Activated naive CD4-positive, alpha-beta T cell (primary cell): ENCODE results near the gene RHOC.
A peak's percentile ranks its signal among the peaks of the same experiment; 100 is the strongest.

Source experiments
- DNase-seq, 4 experiments: peaks; one replicate each; lab custom pipeline; 2025; lab: John Stamatoyannopoulos, UW

The RHOC gene

GRCh38 chr1:112717263-112717873 is 10.4 kb upstream of the RHOC start:
- no peak for DNase-seq

GRCh38 chr1:112716133-112716720 is 9.3 kb upstream of the RHOC start:
- DNase-seq: peak; percentile 45 to 63 (median 52)

DNA sequence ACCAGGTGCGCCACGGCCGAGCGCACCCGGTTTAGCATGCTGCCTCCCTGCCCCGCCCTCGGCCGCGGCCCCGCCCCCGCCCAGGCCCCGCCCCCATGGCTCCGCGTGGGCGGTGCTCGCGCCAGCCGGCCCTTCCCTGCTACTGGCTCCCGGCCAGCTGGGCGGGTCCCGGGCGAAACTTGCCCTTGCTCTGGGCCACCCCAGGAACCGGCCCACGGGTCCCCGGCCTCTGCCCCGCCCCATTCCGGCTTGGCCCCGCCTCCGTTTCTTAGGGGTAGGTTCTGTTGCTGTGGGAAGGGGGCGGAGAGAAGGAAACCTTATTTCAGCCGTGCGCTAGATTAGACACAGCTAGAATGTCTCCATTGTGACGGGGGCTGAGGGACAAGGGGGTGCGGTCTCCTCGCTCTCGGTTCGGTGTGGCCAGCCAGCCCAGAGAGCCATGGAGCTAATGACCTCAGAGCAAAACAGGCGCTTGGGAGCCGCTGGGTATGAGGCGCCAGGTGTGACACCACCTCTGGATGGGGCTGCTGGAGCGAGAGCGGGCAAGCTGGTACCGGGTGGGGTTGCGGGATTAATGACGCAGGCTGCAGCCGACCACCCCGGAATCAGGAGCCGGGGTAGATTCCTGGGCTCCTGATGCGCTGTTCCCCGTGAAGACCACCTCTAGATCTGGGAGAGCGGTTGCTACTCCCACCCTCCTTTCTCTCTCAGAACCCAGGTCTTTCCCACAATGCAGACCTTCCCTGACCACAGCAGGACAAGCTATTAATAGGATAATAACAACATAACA is 8.5 kb upstream of the RHOC start, which contains the start of gene PPM1J:
Gene PPM1J, minus strand, starts transcription at position 69 of the 790 bp plus-strand sequence. Its CDS starts 31 bp downstream, at position 38.
- DNase-seq: peak; percentile 67 to 96 (median 80)

DNA sequence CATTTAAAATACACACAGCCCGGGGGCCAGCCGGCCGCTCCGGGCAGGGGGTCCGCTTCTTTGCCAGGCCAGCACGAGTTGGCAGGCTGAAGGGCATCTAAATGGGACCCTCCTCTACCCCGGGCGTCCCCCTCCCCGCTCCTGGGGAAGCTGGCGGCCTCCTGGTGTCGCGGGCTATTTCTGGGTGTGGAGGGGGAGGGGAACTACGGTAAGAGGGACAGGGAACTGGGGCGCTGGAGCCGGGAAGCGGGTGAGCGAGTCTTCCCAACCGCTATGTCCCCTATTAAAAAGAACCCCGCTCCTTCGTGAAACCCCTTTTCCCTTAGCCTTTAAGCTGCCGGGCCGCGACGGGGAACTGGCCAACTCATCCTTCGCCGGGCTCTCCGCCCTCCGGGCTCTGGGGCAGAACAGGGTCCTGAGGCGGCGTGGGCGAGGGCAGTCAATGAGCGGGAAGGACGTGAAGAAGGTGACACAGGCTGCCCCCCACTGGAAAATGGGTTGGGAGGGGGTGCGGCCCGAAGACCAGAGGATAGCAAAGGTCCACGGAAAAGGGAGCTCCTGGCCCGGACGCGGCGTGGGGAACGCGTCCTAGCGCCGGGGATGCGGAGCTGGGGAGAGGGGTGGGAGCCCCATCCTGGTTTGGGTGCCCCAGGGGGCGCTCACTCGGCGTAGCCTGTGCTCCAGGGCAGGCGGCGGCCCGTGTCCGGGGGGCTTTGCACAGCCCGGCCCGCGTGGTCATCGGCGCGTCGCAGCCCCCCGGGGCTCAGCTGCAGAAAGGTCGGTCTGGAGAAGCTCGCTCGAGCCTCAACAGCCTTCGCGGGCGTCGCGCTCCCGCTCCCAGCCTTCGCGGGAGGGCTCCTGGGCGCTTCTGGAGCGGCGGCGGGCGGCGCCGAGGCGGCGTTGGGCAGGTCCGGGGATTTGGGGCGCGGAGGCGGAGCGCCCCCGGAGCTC is 7.7 kb upstream of the RHOC start:
- DNase-seq: no peak

DNA sequence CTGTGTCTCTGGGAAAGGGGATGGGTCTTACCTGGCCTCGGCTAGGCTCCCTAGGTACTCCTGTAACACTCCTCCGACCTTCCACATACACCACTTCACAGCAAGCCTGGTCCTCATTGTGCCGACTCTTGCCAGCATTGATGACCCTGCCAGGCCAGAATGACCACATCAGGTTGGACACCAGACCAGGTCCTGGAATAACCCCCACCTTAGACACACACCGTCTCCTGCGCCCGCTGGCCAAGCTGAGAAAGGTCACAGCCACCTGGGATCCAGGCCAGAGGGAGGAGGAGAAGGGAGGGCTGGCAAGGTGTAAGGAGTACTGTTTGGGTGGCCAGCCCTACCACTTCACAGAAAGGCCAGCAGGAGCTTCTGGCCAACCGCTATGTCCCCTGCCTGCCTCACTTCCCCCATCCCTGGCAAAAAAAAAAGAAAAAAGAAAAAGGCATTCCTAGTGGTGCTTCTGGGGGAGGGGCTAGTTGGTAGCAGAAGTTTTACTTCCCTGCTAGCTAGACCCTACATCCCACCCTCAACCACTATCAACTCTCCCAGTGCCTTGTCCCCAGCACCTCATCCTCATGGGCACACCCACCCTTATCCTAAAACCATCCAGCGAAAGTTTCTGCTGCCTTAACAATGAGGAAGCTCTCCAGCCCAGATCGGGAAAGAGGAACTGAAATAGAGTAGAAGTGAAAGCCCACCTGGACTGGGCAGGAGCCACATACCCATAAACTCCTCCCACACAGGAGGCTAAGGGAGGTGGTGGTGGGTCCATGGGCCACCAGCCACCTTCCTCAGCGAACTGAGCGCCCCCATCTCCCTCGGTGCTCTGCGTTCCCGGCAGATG is 6.8 kb upstream of the RHOC start:
- no peak for DNase-seq

GRCh38 chr1:112712701-112713128 is 5.8 kb upstream of the RHOC start:
- DNase-seq: no peak

- DNase-seq: no peak
These were observed 5.3 kb upstream of the RHOC start for GRCh38 chr1:112712191-112712590.

- no peak for DNase-seq
These were observed 4.7 kb upstream of the RHOC start for GRCh38 chr1:112711670-112712069.

DNA sequence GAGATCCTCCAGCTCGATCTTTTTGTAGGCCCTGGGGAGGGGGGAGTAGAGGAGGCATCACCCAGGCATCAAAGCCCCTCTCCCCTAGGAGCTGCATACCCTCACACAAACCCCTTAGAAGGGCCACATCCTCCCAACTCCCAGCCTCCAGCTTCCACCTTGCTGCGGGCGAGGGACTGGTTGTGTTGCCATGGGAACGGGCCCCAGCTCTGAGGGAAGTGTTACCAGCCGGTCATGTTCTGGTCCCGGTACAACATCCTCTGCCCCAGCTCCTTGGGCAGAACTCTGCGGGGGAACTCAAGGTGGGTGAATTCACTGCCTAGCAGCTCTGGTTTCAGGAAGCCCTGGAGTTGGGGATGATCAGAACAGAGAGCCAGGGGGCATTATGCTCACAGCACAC is 4.1 kb upstream of the RHOC start:
- DNase-seq: no peak

- DNase-seq: no peak
These were observed 3.7 kb upstream of the RHOC start for GRCh38 chr1:112710586-112710985.

GRCh38 chr1:112710159-112710558 is 3.2 kb upstream of the RHOC start:
- no peak for DNase-seq

- no peak for DNase-seq
These were observed 1.6 kb upstream of the RHOC start for GRCh38 chr1:112708489-112708888.

GRCh38 chr1:112708002-112708448 is 1.1 kb upstream of the RHOC start:
- DNase-seq: no peak

GRCh38 chr1:112707221-112708001 is 484 bp upstream of the RHOC start:
- DNase-seq: peak in 3 of 4 experiments; percentile 17 to 46 (median 18)

- peak in 1 of 4 experiments; percentile 10 for DNase-seq
These were observed 1.8 kb downstream of the RHOC start for GRCh38 chr1:112704934-112705627.

GRCh38 chr1:112704391-112704933 is 2.5 kb downstream of the RHOC start:
- no peak for DNase-seq

DNA sequence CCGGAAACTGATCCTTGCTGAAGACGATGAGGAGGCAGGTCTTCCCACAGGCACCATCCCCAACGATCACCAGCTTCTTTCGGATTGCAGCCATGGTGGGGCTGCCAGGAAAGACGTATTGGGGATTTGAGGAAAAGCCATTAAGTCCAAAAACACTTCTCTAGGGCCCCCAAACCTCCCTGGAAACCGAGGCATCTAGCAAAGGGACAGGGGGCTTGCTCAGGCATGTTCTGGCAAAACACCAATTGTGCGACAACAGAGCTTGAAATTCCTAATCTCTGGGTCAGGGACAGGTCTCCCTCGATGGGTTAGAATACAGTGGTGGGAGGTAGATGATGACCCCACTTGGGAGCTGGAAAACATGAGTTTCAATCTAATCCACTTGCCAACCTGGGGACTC is 3.2 kb downstream of the RHOC start:
- no peak for DNase-seq

DNA sequence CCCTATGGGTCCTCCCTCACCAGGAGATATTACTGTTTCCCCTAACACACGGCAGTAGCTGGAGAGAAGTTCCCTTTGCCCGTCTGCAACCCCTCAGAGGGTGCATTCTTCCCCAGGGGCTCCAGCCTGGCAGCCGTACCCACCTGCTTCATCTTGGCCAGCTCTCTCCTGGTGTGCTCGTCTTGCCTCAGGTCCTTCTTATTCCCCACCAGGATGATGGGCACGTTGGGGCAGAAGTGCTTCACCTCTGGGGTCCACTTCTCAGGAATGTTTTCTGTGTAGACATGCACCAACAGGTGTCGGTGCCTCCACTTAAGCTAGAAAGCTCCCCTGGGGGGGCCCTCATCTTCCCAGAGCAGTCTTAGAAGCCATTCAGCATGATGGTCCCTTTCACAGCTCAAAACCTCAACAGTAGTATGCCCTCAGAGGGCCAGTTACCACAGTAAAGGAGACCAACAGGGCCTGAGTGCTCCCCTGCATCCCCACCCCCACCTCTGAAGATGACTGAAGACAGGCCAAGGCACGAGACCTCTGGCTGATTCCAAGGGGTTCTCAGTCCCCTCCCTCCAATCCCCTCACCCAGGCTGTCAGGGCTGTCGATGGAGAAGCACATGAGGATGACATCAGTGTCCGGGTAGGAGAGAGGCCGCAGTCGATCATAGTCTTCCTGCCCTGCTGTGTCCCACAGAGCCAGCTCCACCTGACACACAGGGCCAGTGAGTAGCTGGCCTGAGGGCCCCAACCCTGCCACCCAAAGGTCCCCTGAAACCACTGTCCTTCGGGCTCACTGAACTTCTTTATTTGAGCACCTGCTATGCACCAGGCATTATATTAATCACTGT is 4.3 kb downstream of the RHOC start:
- DNase-seq: no peak
